OCI-LY7 (cell line): Measurements from ENCODE around the gene RAB24. TPM values are rescaled to one million over a fixed set of nuclear protein-coding genes. Genes with fewer than 3 reads are reported as not detected.

Experiments
- BruUV-seq: library from RNA; stranded (reverse); fragments of 400-500 nt; replicated peaks from 2 replicates; lab custom pipeline; 2021; lab: Mats Ljungman, UMichigan
- CTCF ChIA-PET: fragments of 300-600 bp; sonication (Branson Sonifier 250); formaldehyde crosslinking; loops from one replicate; lab custom pipeline; 2022; ENCODE audit warnings: antibody characterized with exemption; ENCODE audit not compliant: unreplicated experiment; lab: Charles Lee
- POLR2A ChIA-PET: fragments of 300-600 bp; sonication (Branson Sonifier 250); formaldehyde crosslinking; loops from one replicate; lab custom pipeline; 2022; ENCODE audit warnings: antibody characterized with exemption; lab: Charles Lee
- DNase-seq: peaks from one replicate; pipeline ENCODE4 v3.0.0-alpha.2; 2015; ENCODE audit warnings: low spot score
- H2AFZ ChIP-seq: fragments of 200-600 bp; sonication (generic), shearing (Covaris generic); 2 replicates; pipeline ENCODE4 v1.6.1; 2014; ENCODE audit warnings: mild to moderate bottlenecking, antibody characterized with exemption, low read length, moderate library complexity
- H3K27ac ChIP-seq: fragments of 200-600 bp; sonication (generic); 2 replicates; pipeline ENCODE4 v1.5.1; 2014; ENCODE audit warnings: mixed run types, low read depth, mild to moderate bottlenecking, moderate library complexity, low read length, inconsistent platforms; ENCODE audit not compliant: poor library complexity, severe bottlenecking
- H3K36me3 ChIP-seq: fragments of 200-600 bp; sonication (generic); 2 replicates; pipeline ENCODE4 v1.6.1; 2014; ENCODE audit warnings: mild to moderate bottlenecking, antibody characterized with exemption, low read length, moderate library complexity, mixed read lengths; ENCODE audit not compliant: insufficient read depth
- H3K4me1 ChIP-seq: fragments of 200-600 bp; sonication (generic); 2 replicates; pipeline ENCODE4 v1.5.1; 2014; ENCODE audit warnings: mild to moderate bottlenecking, low read length; ENCODE audit not compliant: insufficient read depth, poor library complexity, severe bottlenecking
- H3K4me2 ChIP-seq: fragments of 200-600 bp; sonication (generic); 2 replicates; pipeline ENCODE4 v1.6.1; 2014; ENCODE audit warnings: mild to moderate bottlenecking, low read length
- H3K4me3 ChIP-seq: fragments of 200-600 bp; sonication (generic); 2 replicates; pipeline ENCODE4 v1.5.1; 2014; ENCODE audit warnings: mild to moderate bottlenecking, low read depth, low read length; ENCODE audit not compliant: poor library complexity, severe bottlenecking
- H3K79me2 ChIP-seq: fragments of 200-600 bp; sonication (generic); 2 replicates; pipeline ENCODE4 v1.6.1; 2016; ENCODE audit warnings: low read depth, mild to moderate bottlenecking, low read length, moderate library complexity, mixed read lengths; ENCODE audit not compliant: insufficient read depth
- H3K9me2 ChIP-seq: fragments of 200-600 bp; sonication (generic); 2 replicates; pipeline ENCODE4 v1.6.1; 2016; ENCODE audit warnings: mild to moderate bottlenecking, low read length, mixed read lengths; ENCODE audit not compliant: insufficient read depth
- H3K9me3 ChIP-seq: fragments of 200-600 bp; sonication (generic); 2 replicates; pipeline ENCODE4 v1.6.1; 2014; ENCODE audit warnings: mild to moderate bottlenecking, mixed run types, low read length, mixed read lengths
- H4K20me1 ChIP-seq: fragments of 200-600 bp; sonication (generic); 2 replicates; pipeline ENCODE4 v1.6.1; 2014; ENCODE audit warnings: mild to moderate bottlenecking, antibody characterized with exemption, low read length, moderate library complexity, mixed read lengths; ENCODE audit not compliant: insufficient read depth
- EZH2phosphoT487 ChIP-seq: fragments of 200-600 bp; sonication (generic); IDR thresholded peaks from 2 replicates; pipeline ENCODE4 v1.6.1; 2018; ENCODE audit warnings: low read depth, borderline replicate concordance, mild to moderate bottlenecking, mixed run types, antibody characterized with exemption, low read length, moderate library complexity, mixed read lengths
- intact Hi-C: fragments of 100-400 bp; cut with micrococcal nuclease; formaldehyde crosslinking; loops from one replicate; pipeline ENCODE4 v1.10.0; 2022; ENCODE audit not compliant: unreplicated experiment
- total RNA-seq, 2 experiments: library from RNA; depleted of rRNA in 1 of 2; stranded (reverse); fragments of >200 nt in 1 of 2; shearing (Covaris generic) in 1 of 2; gene quantifications; 2 replicates each; pipeline ENCODE4 v1.2.3, GENCODE V29; 2014 to 2022
- TF ChIP-seq, protein P1 (sequence below): fragments of 200-600 bp; sonication (generic); conservative IDR thresholded peaks from 2 replicates; pipeline ENCODE4 v1.5.1; 2014; ENCODE audit warnings: mild to moderate bottlenecking, antibody characterized with exemption, low read length, moderate library complexity, mixed read lengths

The RAB24 gene
- total RNA-seq, 2 experiments from 2014 or later = 25.8 to 36.1 TPM

- CTCF ChIA-PET = interaction anchor here (0.7 kb wide), 1 partner anchor 138 kb away, joined by 3 read pairs; no protein-coding TSS in a partner anchor
Measured at GRCh38 chr5:177333420-177334154, 30.1 kb upstream of the RAB24 start.

GRCh38 chr5:177332896-177333260 is 29.4 kb upstream of the RAB24 start:
- H4K20me1 ChIP-seq = no peaks in the 10 kb centered on the region
- no peaks in the 10 kb centered on the region for H3K79me2 ChIP-seq
- no TSS peak for BruUV-seq
- no peak overlapping the region for H3K4me2 ChIP-seq
- no peaks in the 10 kb centered on the region for H3K9me3 ChIP-seq
- no peak overlapping the region for H2AFZ ChIP-seq
- TF ChIP-seq, protein P1, sequence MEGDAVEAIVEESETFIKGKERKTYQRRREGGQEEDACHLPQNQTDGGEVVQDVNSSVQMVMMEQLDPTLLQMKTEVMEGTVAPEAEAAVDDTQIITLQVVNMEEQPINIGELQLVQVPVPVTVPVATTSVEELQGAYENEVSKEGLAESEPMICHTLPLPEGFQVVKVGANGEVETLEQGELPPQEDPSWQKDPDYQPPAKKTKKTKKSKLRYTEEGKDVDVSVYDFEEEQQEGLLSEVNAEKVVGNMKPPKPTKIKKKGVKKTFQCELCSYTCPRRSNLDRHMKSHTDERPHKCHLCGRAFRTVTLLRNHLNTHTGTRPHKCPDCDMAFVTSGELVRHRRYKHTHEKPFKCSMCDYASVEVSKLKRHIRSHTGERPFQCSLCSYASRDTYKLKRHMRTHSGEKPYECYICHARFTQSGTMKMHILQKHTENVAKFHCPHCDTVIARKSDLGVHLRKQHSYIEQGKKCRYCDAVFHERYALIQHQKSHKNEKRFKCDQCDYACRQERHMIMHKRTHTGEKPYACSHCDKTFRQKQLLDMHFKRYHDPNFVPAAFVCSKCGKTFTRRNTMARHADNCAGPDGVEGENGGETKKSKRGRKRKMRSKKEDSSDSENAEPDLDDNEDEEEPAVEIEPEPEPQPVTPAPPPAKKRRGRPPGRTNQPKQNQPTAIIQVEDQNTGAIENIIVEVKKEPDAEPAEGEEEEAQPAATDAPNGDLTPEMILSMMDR = no peak
- no peak for DNase-seq
- no peaks in the 10 kb centered on the region for H3K9me2 ChIP-seq
- ChIA-PET POLR2A (no interaction called here), CTCF (interaction anchor here (0.7 kb wide), 1 partner anchor 139 kb away, joined by 3 read pairs; no protein-coding TSS in a partner anchor)
- H3K4me1 ChIP-seq = peaks cover 3% of the 10 kb centered on the region
- H3K4me3 ChIP-seq = no peak overlapping the region
- no peak overlapping the region for H3K27ac ChIP-seq
- intact Hi-C loops = no loop called here
- H3K36me3 ChIP-seq = peaks cover 84% of the 10 kb centered on the region

More at GRCh38 chr5:177333420-177334154, 30.1 kb upstream of the RAB24 start:
- Histone ChIP-seq H4K20me1 (no peaks in the 10 kb centered on the region), H3K79me2 (no peaks in the 10 kb centered on the region), H3K4me3 (no peak overlapping the region), H3K27ac (no peak overlapping the region), H2AFZ (no peak overlapping the region), H3K4me1 (peaks cover 3% of the 10 kb centered on the region), H3K4me2 (no peak overlapping the region), H3K9me3 (no peaks in the 10 kb centered on the region), H3K9me2 (no peaks in the 10 kb centered on the region), H3K36me3 (peaks cover 90% of the 10 kb centered on the region)
- no peak for DNase-seq
- intact Hi-C loops = no loop called here
- no peak for TF ChIP-seq EZH2phosphoT487
- TF ChIP-seq, protein P1 = no peak
- POLR2A ChIA-PET = interaction anchor here (0.8 kb wide), 1 partner anchor 98 kb away, joined by 3 read pairs; no protein-coding TSS in a partner anchor
- no TSS peak for BruUV-seq
